ENCODE data around the gene ACAD10.

Gene ACAD10

DNA sequence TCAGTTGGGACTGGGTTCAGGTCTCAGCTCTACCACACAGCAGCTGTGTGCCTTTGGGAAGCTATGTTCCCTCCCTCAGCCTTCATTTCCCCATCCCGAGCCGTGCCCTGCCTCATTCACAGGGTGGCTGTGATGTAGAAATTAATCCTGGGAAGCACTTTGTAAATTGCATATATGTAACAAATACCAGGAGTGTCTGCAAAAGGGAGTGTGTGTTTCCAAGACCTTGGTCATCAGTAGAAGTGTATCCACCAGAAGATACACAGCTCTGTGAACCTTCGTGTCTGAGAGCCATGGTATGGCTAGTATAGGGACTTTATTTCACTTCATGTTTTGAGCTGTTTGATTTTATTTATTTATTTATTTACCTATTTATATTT lies 107.0 kb downstream of the ACAD10 start:
- TF ChIP-seq ZBTB7A (IDR thresholded peaks at IDR 0.05; ENCODE audit: low read depth): no peak
- TF ChIP-seq FOXM1 (IDR thresholded peaks at IDR 0.05; ENCODE audit: borderline replicate concordance, low read depth): no peak
- TF ChIP-seq TEAD4 (IDR thresholded peaks at IDR 0.05): no peak
- no peak for TF ChIP-seq YY1 (IDR thresholded peaks at IDR 0.05; ENCODE audit: low read depth)
- no peak for TF ChIP-seq TAF1 (IDR thresholded peaks at IDR 0.05; ENCODE audit: low read depth)
- TF ChIP-seq, protein P1, sequence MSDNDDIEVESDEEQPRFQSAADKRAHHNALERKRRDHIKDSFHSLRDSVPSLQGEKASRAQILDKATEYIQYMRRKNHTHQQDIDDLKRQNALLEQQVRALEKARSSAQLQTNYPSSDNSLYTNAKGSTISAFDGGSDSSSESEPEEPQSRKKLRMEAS (IDR thresholded peaks at IDR 0.05): no peak
- no peak for TF ChIP-seq NFIC (IDR thresholded peaks at IDR 0.05)
- no peak for TF ChIP-seq REST (IDR thresholded peaks at IDR 0.05; ENCODE audit: low read depth)
- no peak for TF ChIP-seq EGR1 (IDR thresholded peaks at IDR 0.05)
- TF ChIP-seq EP300 (IDR thresholded peaks at IDR 0.05; ENCODE audit: borderline replicate concordance): no peak
- no peak for TF ChIP-seq CREB1 (IDR thresholded peaks at IDR 0.05; ENCODE audit: low read depth)
- TF ChIP-seq RAD21 (IDR thresholded peaks at IDR 0.05; ENCODE audit: low read depth): no peak
- TF ChIP-seq TCF12 (IDR thresholded peaks at IDR 0.05; ENCODE audit: low read depth): no peak
- no peak for TF ChIP-seq CEBPB (IDR thresholded peaks at IDR 0.05)
- no peak for TF ChIP-seq USF1 (IDR thresholded peaks at IDR 0.05)

- no peak for TF ChIP-seq NFIC (IDR thresholded peaks at IDR 0.05)
- no peak for TF ChIP-seq TCF12 (IDR thresholded peaks at IDR 0.05; ENCODE audit: low read depth)
- no peak for TF ChIP-seq REST (IDR thresholded peaks at IDR 0.05; ENCODE audit: low read depth)
- TF ChIP-seq TEAD4 (IDR thresholded peaks at IDR 0.05): no peak
- TF ChIP-seq FOXM1 (IDR thresholded peaks at IDR 0.05; ENCODE audit: borderline replicate concordance, low read depth): no peak
- TF ChIP-seq CEBPB (IDR thresholded peaks at IDR 0.05): no peak
- TF ChIP-seq USF1 (IDR thresholded peaks at IDR 0.05): no peak
- TF ChIP-seq CREB1 (IDR thresholded peaks at IDR 0.05; ENCODE audit: low read depth): no peak
- TF ChIP-seq YY1 (IDR thresholded peaks at IDR 0.05; ENCODE audit: low read depth): no peak
- no peak for TF ChIP-seq TAF1 (IDR thresholded peaks at IDR 0.05; ENCODE audit: low read depth)
- TF ChIP-seq, protein P1 (IDR thresholded peaks at IDR 0.05): no peak
- no peak for TF ChIP-seq EP300 (IDR thresholded peaks at IDR 0.05; ENCODE audit: borderline replicate concordance)
These were observed 112.3 kb downstream of the ACAD10 start for GRCh38 chr12:111798182-111798581.

GRCh38 chr12:111799758-111800157 lies 113.9 kb downstream of the ACAD10 start:
- TF ChIP-seq USF1 (IDR thresholded peaks at IDR 0.05): no peak
- TF ChIP-seq EGR1 (IDR thresholded peaks at IDR 0.05): no peak
- no peak for TF ChIP-seq ZBTB7A (IDR thresholded peaks at IDR 0.05; ENCODE audit: low read depth)
- TF ChIP-seq CEBPB (IDR thresholded peaks at IDR 0.05): no peak
- TF ChIP-seq CREB1 (IDR thresholded peaks at IDR 0.05; ENCODE audit: low read depth): no peak
- no peak for TF ChIP-seq YY1 (IDR thresholded peaks at IDR 0.05; ENCODE audit: low read depth)
- no peak for TF ChIP-seq NFIC (IDR thresholded peaks at IDR 0.05)
- TF ChIP-seq, protein P1 (IDR thresholded peaks at IDR 0.05): no peak
- TF ChIP-seq REST (IDR thresholded peaks at IDR 0.05; ENCODE audit: low read depth): no peak
- TF ChIP-seq FOXM1 (IDR thresholded peaks at IDR 0.05; ENCODE audit: borderline replicate concordance, low read depth): no peak
- TF ChIP-seq RAD21 (IDR thresholded peaks at IDR 0.05; ENCODE audit: low read depth): no peak
- TF ChIP-seq TCF12 (IDR thresholded peaks at IDR 0.05; ENCODE audit: low read depth): no peak
